NCI-H2107 (cell line): ENCODE data around the gene BCL2L15.

Source experiments
- DNase-seq: peaks from one replicate; lab custom pipeline; 2025; lab: John Stamatoyannopoulos, UW

BCL2L15 gene

DNA sequence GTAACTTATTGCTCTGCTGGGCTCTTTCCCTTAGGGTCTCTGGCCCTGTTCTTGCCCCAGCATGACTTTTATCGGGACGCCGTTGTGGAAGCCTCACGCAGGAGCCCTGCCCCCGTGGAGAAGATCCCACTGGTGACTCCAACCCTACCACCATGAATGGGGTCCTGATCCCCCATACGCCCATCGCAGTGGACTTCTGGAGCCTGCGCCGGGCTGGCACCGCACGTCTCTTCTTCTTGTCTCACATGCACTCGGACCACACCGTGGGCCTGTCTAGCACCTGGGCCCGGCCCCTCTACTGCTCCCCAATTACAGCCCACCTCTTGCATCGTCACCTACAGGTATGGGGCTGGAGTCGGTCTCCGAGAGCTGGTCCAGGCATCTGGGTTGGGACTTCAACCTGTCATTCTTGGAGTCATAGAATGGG is 18.1 kb upstream of the BCL2L15 start:
- DNase-seq: no peak

DNA sequence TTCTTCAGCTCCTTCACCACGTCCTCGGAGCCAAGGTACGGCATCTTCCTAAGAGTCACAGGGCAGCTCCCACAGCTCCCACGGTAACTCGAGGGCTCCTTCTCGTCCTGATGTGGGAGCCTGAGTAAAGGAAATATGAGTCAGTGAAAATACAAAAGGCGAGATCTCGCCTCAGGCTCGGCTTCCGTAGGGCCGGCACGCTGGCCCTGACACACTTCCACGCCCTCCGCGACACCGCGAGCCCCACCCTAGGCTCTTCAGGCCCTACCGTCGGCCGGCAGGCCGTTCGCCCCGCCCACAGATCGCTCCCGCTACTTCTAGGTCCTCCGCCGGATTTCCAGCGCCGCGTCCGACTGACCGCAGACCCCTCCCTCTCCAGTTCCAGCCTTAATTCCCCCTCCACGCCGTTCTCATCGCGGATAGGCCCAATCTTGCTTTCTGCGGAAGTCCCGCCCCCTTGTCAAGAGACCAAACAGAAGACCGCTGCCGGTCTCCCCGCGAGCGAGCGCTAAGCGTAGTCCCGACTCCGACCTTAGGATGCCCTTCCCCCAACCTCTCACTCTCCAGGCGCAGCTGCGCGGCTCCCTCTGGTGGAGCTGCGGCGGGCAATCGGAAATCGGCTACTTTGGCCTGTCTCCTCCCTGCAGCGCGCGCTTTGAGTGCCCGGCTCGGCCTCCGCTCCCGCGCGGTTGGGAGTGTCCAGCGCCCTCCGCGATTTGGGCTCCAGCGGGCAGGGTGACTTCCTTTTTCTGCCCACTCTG is 17.5 kb upstream of the BCL2L15 start, which contains the start of the genes AP4B1 and DCLRE1B:
TSS of gene AP4B1 (minus strand) at position 126 of the 761 bp plus-strand sequence. CDS start at position 44, 82 bp downstream.
TSS of gene DCLRE1B (plus strand) at position 653 of the 761 bp plus-strand sequence. CDS start 261 bp downstream, outside the sequence.
- DNase-seq: peak; percentile 99

DNA sequence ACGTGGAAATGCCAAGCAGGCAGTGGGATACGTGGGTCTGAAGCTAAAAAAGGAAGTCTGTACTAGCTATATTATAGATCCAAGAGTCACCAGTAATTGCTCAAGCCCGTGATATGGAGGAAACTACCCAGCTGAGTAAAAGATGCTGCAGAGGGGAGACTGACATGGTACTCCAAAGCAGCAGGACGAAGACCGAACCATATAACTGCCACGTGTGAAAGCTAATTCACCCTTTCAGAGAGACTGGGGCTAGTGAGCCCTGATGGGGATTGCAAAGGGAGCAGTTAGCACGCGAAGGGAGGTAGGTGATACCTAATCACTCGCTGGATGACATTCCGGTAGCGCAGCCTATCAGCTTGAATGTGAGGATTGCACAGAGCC is 16.9 kb upstream of the BCL2L15 start:
- no peak for DNase-seq

DNA sequence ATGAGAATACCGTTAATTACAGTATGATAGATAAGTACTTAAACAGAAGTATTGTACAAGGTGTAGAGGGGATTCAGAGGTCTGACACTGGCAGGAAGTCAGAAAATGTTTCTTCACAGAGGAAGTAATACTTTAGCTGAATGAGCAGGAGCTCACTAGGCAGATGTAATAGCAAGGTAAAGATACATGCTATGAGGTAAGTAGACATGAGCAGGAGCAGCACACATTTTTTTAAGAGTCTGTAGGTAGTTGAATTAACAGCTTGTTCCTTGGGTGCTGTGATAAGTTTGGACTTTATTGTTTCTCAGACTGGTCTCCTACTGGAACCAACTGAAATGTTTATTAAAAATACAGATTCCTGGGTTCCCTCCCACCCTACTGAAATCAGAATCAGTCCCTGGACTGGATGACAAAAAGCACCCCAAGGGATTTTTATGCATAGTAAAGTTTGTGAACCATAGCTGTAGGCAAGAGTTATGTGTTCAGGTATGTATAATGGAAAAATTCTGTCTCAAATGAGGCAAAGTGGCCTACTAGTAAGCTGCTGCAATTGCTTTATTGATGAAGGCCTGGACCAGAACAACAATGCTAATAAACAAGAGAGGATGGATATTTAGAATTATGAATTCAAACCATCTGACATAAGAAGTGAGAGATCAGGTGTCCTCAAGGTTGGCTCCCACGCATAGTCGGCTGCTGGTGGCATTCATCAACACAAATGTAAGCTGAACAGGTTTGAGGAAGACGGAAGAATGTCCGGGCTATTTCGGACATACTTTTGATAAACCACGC is 16.3 kb upstream of the BCL2L15 start:
- DNase-seq: no peak

DNA sequence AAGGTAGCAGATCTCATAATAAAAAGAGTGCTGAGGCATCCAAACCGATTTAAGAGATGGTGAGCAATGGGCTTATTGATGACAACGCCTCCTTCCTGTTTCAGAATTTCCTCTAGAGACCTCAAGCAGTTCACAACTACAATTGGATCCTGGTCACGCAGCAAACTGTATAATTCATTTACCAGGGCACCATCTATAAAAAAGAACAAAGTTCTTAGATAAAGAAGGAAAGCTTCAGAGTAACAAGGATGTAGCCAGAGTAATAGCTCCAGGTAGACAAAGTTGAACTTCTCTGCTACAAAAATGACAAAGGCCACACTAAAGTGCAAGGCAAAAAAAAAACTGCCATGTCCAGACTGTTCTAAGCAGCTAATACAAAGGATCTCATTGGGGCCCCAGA is 13.8 kb upstream of the BCL2L15 start:
- no peak for DNase-seq

DNA sequence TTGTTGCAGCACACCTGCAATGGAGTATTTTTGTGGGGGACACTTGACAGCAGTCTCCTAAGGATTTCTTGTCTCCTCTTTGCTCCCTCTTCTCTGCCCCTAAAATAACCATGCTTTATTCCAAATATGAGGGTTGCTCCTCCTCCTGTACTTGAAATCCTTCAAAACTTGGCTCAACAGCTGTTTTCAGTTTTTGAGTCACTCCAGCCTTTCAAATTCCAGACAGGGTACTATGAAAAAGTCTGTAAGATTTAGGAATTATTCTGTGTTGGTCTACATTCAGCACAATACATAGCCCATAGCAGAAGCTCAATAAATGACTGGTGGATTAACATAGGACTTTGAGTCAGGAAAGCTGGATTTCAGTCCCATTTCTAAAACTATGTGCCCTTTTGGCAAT is 11.7 kb upstream of the BCL2L15 start:
- DNase-seq: no peak

DNA sequence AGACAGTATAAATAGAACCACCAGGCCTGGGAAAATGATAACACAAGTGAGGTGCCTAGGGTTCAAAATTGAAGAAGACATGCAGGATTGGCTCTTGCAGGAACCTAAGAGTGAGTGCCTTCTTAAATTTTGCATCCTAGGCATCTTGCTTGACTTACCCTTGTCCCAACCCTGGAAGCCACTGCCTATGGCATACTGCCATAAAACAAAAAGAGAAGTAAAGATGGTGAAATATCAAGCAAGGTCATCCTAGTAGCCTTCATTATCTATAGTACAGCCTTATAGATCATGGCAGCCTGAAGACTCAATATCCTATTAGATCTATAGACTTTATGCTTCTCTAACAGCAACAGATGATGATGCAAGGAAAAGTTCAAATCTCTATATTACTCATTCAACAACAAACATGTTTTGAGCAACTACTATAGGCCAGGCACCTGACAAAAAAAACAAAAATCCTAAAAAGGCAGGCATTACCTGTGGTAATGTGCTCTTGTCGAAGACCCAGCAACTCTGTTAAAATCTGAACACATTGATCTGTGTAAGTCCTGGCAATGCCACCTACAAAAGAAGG is 10.9 kb upstream of the BCL2L15 start:
- DNase-seq: no peak

DNA sequence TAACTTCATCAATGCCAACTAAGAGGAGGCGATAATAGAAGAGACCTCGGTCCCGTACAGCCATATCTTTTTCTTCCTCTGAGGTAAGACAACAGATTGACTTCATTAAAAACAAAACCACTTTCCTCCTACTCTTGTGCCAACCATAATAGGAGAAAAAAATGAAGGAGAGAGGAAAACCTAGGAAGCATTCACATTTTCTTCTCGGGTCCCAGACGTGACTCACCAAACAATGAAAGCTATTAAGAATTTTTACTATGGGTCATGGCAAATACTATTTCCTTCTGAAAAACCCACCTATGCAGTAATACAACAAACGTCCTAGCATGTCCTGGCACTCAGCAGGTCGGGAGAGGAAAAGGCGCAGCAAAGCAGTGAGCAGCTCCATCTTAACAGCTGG is 8.6 kb upstream of the BCL2L15 start:
- DNase-seq: no peak

DNA sequence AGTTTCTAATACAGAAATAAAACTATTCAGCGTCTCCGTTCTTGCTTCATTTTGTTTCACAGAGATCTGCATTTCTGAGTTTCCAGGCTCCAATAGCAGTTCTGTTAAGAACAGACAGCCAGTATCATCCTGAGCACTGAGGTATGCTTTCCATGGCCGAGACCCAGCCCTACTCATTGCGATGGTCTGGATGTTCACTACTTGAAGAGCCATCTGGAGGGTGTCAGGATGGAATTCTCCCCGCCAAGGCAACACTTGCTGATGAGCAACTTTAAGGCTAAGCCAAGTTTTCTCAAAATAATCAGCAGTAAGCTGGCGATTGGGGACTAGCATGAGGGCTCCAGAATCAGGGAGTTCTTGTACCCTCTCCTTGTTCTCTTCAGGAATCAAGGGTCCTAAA is 7.7 kb upstream of the BCL2L15 start:
- no peak for DNase-seq

DNA sequence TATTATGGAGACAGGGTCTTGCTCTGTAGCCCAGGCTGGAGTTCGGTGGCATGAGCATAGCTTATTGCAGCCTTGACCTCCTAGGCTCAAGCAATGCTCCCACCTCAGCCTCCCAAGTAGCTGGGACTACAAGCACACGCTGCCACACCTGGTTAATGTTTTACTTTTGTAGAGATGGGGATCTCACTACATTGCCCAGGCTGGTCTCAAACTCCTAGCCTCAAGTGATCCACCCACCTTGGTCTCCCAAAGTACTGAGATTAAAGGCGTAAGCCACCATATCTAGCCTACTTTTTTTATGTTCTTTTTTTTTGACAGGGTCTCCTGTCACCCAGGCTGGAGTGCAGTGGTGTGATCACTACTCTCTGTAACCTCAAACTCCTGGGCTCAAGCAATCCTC is 5.9 kb upstream of the BCL2L15 start:
- DNase-seq: no peak

DNA sequence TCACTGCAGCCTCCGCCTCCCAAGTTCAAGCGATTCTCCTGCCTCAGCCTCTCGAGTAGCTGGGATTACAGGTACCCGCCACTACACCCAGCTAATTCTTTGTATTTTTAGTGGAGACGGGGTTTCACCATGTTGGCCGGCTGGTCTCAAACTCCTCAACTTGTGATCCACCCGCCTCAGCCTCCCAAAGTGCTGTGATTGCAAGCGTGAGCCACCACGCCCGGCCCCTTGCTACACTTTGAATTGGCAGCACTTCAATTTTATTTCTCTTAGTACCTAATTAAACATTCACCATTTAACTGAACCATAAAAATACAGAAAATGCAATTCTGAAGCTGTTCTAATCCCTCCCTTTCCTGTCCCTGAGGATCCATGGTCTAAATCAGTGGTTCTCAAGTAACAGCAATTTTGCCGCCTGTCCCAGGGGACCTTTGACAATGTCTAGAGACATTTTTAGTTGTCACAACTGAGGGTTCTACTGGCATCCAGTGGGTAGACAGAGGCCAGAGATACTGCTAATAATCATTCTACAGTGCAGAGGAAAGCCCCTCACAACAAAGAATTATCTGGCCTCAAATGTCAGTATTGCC is 4.3 kb upstream of the BCL2L15 start:
- no peak for DNase-seq

DNA sequence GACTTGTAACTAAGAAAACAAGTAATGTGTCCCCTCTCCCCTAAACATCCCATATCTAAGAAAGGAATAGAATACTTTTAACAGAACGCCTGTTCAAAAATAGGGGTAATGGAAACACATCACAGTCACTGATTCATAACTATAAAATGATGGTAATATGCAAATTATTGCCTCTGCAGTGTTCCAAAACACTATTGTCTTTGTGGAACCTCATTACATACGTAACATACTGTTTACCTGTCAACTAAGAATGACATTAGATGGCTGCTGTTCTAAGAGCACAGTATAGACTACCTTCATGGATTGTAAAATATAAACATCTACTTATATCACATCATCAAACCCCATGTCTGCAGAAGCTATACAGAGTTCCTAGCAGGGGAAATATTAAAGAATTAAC is 3.4 kb upstream of the BCL2L15 start:
- no peak for DNase-seq

DNA sequence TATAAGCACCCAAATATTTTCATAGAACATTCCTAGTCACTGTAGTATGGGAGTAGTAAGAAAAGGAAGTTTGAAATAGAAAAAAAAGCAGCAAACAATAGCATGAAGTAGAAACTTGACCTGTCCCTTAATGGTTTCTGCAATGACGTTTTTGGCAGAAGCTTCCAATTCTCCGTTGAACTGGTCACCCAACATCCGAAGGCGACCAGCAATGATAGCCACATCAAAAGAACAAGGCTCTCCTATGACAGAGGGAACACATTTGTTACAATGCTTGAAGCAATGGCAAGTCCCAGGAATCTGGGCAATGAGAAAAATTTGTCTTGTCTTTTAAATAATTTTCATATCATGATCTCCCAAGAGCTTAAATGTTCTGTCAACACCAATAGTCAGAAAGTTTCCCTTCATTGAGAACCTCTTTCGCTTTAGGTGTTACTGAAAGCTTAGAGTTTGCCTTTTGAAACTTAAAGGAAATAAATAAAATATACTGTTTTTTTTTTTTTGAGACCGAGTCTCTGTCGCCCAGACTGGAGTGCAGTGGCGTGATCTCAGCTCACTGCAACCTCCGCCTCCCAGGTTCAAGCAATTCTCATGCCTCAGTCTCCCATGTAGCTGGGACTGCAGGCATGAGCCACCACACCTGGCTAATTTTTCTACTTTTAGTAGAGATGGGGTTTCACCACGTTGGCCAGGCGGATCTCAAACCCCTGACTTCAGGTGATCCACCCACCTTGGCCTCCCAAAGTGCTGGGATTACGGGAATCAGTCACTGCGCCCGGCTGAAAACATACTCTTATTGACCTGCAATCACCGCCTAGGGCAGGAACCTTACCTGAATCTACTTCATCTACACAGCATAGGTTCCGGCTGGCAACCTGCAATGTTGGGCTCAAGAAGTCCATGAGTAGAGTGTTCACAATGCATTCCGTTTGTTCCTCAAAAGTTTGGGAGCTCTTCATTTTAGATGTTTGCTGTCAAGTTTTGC is 672 bp downstream of the BCL2L15 start:
- DNase-seq: no peak

DNA sequence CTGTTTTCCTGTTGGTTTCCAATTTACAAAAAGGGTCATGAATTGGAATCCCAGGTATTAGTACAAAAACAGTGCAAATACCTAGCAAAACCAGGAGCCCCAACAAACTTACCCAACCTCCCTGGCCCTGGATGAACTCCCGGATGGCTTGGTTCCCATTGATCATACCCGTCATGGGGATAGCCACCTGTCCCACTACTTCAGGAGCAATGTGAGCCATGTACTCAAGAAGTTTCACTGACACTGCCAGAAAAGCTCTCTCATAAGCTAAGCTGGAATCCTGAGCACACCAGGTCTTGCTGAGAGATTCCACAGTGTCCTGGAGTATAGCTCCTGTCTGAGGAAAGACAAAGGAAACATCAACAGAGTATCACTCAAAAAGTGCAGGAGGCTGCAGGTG is 5.7 kb downstream of the BCL2L15 start:
- no peak for DNase-seq

DNA sequence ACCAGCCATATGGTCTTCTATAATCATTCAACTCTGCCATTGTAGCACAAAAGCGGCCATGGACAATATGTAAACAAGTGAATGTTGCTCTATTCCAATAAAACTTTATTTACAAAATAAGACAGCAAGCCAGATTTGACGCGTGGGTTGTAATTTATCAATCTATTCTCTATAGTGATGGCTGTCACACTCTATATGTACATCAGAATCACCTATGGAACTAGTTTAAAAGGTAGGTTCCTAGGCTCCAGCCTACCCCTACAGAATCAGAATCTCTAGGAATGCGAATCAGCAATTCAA is 7.7 kb downstream of the BCL2L15 start:
- no peak for DNase-seq

DNA sequence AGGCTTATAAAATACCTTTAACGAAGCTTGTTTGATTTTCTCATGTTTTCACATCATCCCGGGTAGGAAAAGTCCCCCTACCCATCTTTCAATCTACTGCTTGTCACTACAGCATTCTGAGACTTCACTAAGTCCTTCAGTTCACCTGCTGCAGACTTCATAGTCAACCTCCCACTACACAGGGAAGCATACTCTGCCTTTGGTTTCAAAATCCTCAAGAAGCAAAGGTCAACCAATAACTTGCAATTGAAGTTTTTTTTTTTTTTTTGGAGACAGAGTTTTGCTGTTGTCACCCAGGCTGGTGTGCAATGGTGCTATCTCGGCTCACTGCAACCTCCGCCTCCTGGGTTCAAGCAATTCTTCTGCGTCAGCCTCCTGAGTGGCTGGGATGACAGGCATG is 11.2 kb downstream of the BCL2L15 start:
- no peak for DNase-seq

DNA sequence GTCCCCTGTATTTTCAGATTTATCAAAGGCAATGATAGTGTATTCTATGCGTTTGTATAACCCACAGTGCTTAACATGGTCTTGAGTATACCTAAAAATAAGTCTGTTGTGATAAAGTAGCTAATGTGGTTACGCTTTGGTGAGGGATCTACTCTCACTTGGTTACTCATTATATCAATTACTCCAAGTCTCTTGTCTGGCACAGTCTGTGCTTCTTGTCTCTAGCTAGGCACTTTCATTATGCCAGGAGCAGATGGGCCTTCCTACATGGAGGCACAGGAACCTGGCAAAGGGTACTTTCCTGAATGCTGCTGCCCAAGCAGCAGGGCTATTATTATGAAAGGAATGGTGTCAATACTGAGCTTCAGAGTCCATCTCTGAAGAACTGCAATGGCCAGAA is 11.7 kb downstream of the BCL2L15 start:
- DNase-seq: no peak

DNA sequence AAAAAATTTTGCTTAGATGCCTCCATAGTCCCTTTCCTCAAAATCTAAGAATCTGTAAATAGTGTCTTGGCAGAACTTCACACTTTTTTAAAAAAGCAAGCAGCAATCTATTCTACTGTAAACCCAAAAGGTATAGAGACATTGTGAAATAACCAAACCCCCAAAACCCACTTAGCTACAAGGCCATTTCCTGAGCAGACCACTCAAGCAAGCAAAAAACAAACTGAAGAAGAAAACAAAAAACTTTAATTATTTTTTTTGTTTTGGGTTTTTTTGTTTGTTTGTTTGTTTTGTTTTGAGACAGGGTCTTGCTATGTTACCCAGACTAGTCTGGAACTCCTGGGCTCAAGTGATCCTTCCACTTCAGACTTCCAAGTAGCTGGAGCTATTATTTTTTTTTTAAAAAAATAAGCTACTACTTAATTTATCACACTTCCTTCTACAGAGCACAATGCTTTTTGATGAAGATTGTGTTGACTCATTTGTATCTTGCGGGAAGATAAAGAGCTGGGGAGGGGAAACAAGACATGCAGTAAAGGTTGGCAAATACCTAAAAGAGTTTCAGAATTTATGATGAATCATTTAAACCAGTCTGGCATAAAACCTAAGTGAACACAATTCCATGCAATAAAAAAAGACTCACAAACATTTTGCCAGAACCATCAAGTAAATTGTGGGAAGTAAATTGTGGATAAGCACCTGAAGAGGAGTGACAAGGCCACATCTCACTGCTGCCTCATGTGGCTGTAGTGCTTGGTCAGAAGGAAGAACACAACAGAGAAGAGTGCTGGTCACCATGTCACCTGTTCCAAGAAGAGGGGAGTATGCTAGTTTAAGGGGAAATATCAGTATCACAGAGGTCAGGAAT is 13.1 kb downstream of the BCL2L15 start:
- no peak for DNase-seq

DNA sequence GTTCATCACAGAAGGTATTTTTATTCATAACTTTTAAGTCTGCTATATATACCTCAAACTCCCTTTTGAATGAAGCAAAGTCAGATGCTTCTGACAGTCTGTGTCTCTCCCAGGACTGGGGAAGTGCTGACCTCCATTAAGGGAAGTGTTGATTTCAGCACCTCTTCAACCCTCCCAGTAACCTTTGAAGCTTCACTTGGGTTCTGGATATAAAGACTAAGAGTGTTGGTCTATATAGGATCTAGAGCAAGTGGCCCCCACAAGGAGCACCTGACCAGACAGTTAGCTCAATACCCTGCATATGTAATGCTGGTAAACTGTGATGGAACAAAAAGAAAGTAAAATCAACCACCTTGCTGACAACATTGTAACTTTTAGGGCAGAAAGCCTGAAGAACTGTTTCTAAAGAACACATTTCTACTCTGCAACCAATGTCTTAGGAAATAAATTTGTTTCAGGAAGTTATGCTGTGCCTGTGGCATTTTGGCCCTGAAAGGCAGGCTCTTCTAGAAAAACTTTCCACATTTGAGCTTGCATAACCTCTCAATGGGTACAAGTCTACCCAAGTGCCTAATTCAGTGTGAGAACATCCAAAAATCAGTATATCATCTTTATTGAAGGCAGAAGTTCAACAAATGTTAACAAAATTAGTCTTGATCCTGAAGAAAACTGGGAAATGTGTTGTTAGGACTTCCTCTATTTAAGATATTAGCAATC is 15.0 kb downstream of the BCL2L15 start:
- DNase-seq: no peak

DNA sequence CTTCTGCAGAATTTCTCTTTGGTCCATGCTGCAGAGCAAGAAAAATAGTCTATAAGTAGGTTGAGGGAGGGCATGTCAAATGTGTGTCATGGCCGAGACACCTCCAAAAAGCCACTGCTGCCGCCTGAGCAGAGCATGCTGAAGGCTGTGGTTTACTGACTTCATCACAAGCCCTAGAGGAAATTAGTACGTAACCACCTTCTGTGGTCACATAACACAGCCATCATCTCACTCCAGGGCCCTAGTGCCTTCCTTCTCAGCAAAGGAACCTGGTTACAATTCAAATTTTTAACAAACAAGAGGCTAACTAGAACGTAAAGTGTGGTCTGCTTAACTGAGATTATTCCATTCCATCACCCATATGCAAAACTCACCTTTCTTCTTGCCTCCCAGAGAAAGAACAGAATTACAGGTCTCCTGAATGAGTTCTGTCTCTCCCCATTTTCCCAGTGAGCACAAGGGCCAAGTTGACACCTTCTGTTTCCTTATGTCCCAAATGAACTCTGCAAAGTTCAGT is 15.7 kb downstream of the BCL2L15 start, which contains the start of gene PTPN22:
TSS of gene PTPN22 (minus strand) at position 116 of the 517 bp plus-strand sequence.
- DNase-seq: peak; percentile 26
